SU-DHL-6 (cell line): ENCODE data around the gene PDLIM4.

ENCODE experiments used
- CTCF ChIP-seq: fragments of 200-600 bp; sonication (generic); IDR thresholded peaks from one replicate; pipeline ENCODE4 v1.5.1; 2017; ENCODE audit warnings: antibody characterized with exemption, mild to moderate bottlenecking, low read length, moderate library complexity; ENCODE audit not compliant: insufficient read depth, poor library complexity, severe bottlenecking
- EZH2phosphoT487 ChIP-seq: fragments of 200-600 bp; sonication (generic), shearing (Covaris generic); conservative IDR thresholded peaks from 2 replicates; pipeline ENCODE4 v1.6.1; 2018; ENCODE audit warnings: mild to moderate bottlenecking, antibody characterized with exemption, low read length, moderate library complexity, mixed read lengths

- TF ChIP-seq EZH2phosphoT487 (no peak), CTCF (no peak)
Observed at GRCh38 chr5:132302413-132302812, 44.9 kb downstream of the PDLIM4 start.
